Measurements from ENCODE around the gene ZBTB3. TPM values are rescaled to one million over a fixed set of nuclear protein-coding genes. Genes with fewer than 3 reads are reported as not detected.

The ZBTB3 gene
- total and polyA plus RNA-seq, 9 of the 15 experiments (the other 6 are each of a cell fraction or from before 2014, with no cell fraction given): 1.9 to 10.0 (median 4.9) TPM

- peak; percentile 95 for TF ChIP-seq ZNF609 (CRISPR knock-in tag; IDR thresholded peaks at IDR 0.05; ENCODE audit: borderline replicate concordance)
- no peak; the same call in none of the 2 replicates for TF ChIP-seq ZNF511 (CRISPR knock-in tag; IDR thresholded peaks at IDR 0.05)
- no peak for TF ChIP-seq HDGF (IDR thresholded peaks at IDR 0.05)
- no peak for TF ChIP-seq E4F1 (CRISPR knock-in tag; IDR thresholded peaks at IDR 0.05; ENCODE audit: borderline replicate concordance)
- no peak for TF ChIP-seq PREB (CRISPR knock-in tag; IDR thresholded peaks at IDR 0.05)
- TF ChIP-seq HNRNPK (IDR thresholded peaks at IDR 0.05; ENCODE audit: low read depth, low read length, poor library complexity, severe bottlenecking): no peak
- no peak for TF ChIP-seq MYBL2 (IDR thresholded peaks at IDR 0.05; ENCODE audit: low read depth)
- TF ChIP-seq MYBL2 (CRISPR knock-in tag; IDR thresholded peaks at IDR 0.05; ENCODE audit: borderline replicate concordance): no peak
- TF ChIP-seq MAFG (tag; conservative IDR thresholded peaks at IDR 0.05): no peak
- TF ChIP-seq TSHZ1 (CRISPR knock-in tag; IDR thresholded peaks at IDR 0.05): no peak
- TF ChIP-seq HEY1 (CRISPR knock-in tag; IDR thresholded peaks at IDR 0.05; ENCODE audit: borderline replicate concordance): no peak; the same call in 1 of the 2 replicates
These were observed 33.2 kb upstream of the ZBTB3 start, which contains the start of gene TMEM179B (continued) for GRCh38 chr11:62787005-62787759.

All from K562 (cell line).